NCI-H1436 (cell line): Measurements from ENCODE around the gene GPR55.

Experiments used
- DNase-seq: peaks from one replicate; lab custom pipeline; 2025; lab: John Stamatoyannopoulos, UW

The GPR55 gene

DNA sequence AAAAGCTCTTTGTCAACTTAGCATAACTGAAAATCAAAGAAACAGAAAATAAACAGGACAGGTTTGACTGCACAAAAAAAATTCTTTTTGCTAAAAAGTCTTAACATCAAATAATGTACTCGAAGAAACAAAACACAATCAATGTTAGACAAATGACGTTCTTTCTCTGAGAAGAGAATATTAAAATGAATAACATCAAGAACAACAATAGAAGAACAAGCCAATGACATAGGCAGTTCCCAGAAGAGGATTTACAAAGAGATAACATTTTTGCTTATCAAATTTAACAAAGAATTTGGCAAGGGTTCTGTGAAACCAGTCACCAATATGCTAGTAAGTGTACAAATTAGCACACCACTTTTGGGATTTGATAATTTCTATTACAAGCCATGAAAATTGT lies 5.8 kb downstream of the GPR55 start:
- no peak for DNase-seq

DNA sequence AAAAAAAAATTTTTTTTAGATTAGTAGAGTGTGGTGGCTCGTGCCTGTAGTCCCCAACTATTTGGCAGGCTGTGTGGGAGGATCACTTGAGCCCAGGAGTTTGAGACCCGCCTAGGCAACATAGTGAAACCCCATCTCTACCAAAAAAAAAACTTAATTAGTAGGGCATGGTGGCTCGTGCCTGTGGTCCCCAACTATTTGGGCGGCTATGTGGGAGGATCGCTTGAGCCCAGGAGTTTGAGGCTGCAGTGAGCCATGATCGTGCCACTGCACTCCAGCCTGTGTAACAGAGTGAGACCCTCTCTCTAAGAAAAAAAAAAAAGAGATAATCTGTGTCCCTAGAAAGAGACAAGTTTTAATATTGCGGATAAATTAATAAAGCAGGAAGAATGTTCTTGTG lies 8.8 kb downstream of the GPR55 start:
- no peak for DNase-seq

DNA sequence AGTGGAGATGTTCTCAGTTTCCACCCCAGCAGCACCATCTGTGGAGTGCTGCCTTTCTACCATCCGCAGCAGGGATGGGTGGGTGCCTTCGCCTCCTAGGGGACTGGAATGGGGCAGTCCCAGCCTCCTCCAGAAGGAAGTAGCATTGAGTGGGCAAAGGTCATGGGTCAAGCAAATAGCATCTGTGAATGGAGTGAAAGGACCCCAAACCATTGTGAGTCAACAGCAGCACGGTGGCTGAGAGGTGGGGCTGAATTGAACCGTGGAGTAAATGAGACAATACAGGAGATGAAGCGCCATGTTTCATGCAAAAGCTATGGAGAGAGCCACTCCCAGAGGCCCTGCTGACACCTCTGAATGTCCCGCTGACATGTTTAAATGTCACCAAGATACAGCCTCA lies 9.7 kb downstream of the GPR55 start:
- no peak for DNase-seq

- DNase-seq = no peak
These were observed 10.2 kb downstream of the GPR55 start for GRCh38 chr2:230914886-230915285.

DNA sequence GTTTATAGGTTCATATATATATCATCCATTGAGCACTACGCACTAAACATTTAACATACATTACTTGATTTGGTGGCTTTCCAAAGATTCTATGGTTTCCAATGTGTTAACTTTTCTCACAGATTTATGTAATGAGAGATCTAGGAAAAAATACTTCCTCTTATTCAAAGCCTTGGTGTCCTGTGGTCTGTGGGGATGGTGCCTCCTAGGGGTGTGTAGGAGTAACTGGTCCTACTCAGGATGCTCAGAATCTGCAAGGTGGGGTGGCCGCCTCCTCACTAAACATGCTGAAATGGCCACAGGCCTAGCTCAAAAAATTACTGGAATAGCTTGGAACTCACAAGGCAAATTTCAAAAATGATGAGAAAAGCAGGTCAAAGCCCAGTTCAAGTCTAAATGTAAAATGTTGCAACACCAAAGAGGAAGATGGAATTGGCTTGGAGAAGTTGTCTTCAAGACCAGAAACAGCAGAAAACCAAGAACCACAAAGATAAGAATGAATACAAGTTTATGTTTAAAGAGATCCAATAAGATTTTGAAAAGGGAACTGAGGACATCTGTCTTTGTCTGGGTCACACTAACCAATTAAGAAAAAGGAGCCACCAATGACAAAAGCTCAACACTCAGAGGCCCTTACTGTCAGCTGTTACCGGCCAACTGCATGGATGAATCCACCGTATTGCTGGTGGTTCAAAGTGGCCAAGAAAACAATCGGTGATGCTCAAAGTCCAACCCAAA lies 11.5 kb downstream of the GPR55 start:
- DNase-seq = no peak

- DNase-seq = no peak
These were observed 12.3 kb downstream of the GPR55 start for GRCh38 chr2:230912724-230913123.

DNA sequence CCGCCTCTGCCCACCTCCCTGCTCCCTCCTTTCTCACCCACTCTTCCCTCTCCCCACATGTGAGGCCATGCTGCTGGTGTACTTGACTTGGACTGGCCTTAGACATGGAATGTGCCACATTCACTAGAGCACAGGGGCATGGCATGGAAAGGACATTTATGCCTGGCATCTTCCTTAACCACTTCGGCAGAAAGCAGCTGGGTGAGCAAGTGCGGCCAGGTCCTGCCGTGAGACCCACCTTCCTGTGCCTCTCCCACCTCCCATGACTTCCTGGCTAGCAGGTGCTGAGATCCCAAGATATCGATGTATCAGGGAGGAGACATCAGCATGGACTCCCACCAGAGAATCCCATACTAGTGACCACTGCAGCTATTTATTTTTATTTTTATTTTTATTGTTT lies 13.0 kb downstream of the GPR55 start:
- DNase-seq = no peak

- no peak for DNase-seq
These were observed 14.4 kb downstream of the GPR55 start for GRCh38 chr2:230910546-230911177.

GRCh38 chr2:230909841-230910545 lies 15.0 kb downstream of the GPR55 start:
- DNase-seq = no peak

DNA sequence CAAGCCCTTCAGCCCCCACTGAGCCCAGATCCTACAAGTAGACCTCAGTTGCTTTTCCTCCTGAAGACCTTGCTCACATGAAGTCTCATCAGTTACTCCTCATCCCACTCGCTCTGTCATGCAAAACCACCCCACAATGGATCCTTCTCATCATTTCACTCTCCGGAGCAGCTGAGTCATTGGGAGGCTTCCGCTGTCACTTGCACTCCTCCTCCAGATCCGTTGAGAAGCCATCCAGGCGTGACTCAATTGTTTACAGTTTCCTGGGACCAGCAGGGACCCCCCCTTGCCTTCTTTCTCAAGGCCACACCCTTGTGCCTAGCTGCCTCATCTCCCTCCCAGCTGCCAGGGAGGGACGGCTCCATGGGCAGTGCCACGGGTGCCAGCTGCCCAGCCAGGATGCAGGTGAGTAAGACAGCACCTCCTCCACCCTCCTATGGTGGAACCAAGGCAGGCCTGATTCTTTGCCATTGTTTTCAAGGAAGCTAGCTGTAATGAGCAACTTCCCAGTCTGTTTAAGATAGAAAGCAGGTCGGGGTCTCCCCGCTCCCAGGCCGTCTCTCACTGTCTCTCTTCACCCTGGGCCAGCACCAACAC lies 16.3 kb downstream of the GPR55 start:
- no peak for DNase-seq

DNA sequence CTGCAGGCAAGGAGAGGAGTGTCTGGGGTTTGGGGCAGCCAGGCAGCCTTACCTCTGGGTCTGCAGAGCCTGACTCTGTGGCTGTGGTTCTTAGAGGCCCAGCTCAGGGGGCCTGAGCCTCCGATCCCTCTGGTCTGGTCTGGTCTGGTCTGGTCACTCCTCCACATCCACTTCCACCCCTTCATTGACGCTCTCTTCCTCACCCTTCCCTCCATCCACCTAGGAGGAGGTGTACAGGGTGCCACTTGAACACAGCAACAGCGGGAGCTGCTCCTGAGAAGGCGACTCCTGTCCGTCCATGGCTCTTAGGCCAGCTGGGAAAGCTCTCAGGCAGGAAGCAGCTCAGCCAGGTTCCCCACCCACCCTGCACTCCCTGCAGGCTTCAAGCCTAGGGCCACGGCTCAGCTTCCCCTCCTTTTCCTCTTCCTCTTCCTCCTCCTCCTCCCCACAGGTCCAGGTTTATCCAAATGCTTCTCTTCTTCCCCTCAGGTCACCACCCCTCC lies 16.9 kb downstream of the GPR55 start:
- DNase-seq = no peak

GRCh38 chr2:230907361-230908091 lies 17.5 kb downstream of the GPR55 start:
- DNase-seq = no peak

DNA sequence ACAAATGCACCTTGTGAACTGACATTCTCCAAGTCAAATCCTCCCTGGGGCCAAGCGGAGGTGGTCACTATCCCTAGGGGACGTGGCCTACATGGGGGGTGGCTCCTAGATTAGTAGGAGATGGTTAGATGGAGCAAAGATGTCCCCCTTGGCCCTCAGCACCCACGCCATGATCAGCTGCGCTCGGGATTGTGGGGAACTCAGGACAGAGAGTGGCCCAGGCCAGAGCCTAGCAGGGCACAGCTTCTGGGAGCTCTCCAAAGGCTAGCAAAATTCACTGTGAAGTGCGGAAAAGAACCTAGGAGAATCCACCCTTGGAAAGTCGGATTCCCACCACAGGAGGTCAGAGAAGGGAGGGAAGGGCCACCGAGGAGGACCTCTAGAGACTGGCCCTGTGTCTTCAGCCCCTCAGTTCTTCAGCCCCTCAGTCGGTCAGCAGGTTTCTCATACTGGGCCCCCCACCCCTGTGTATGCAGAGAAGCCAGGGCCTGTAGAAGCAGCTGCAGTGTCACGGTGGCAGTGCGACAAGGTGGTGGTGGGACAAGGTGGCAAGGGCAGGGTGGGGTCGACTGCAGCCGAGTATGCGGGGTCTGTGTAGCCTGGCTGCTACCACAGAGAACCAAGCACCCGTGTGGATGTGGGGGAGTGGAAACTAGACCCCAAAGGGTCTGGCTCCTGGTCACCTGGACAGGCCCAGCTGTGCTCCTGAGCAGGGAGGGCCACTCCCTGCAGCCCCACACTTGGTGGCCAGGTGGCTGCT lies 18.4 kb downstream of the GPR55 start:
- no peak for DNase-seq

DNA sequence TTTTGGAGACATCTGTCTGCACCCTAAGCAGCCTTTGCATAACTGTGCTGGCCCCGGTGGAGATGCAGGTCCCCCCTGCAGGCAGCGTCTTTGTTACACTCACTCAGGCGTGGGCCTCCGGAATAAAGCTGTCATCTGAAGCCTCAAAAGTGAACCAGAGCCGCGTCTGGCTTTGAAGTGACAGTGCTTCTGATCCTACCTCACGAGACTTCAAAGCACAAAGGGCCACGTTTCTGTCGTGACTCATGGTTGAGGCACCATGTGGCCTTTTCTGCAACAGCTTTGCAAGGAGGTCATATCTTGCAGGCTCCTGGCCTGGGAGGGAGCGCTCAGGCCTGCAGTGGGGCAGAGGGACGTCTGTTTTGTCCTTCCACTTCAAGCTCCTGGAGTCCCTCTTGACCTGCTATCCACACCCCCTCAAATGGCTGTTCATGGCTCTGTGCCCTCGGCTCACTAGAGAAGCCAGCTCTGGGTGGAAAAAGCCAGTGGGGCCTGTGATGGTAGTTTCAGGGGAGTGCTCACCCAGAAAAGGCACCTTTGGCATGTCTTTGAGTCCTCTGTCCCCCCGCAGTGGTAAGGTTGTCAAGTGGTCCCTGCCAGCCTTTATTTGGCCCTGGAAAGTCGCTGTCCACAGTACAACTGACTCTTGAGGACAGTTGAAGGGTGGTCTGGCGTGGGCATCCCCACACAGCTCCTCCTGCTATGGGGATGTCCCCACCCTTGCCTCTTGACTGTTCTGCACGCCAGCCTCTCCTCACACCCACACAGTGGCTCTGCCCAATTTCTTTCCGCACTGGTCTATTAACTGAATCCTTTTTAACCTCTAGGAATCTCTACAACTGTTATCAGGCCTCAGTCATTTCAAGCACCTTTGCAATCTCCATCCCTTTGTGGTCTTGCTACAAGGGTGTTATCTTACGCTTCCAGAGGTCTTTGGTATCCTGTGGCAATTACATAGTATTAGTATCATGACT lies 19.3 kb downstream of the GPR55 start:
- no peak for DNase-seq

GRCh38 chr2:230904856-230905447 lies 20.1 kb downstream of the GPR55 start:
- no peak for DNase-seq

- no peak for DNase-seq
These were observed 21.6 kb downstream of the GPR55 start for GRCh38 chr2:230903231-230904150.

DNA sequence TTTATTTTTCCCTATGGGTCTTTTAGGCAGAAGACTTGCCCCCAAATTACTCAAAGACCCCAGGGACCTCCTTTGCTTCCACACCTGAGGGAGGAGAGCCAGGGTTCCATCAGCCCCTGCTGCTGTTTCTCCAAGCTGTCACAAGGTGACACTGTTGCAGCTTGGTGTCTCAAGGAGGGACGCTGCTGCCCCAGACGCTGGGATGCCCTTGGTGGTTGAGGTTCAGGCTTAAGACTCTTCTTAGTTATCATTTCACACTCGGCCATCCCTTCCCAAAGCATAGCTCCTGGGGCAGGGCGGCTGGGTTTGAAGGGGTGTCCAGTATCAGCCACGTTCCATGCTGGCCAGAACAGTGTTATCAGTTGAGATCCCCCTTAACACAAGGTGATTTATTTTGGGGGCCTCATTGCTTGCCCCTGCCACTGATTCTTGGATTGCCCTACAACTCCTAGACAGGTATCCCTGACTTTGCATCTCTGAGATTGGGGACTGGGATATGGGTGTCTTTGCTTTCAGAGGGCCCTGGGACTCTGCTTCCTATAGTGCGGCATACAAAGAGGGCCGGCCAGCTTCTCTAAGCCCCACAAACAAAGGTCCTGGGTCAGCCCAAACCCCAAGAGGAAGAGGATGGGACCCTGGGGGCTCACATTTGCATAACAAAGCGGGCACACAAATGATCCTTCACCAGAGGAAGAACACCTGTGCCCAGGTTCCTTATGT lies 22.7 kb downstream of the GPR55 start:
- DNase-seq = peak; percentile 57

GRCh38 chr2:230901006-230901405 lies 24.0 kb downstream of the GPR55 start:
- DNase-seq = no peak
